Left renal pelvis (tissue), 4 donors: ENCODE measurements around the gene KCNJ18. TPM values are rescaled to one million over a fixed set of nuclear protein-coding genes. Genes with fewer than 3 reads are reported as not detected.
"Not testable (repeated sequence)": the region's sequence is repeated elsewhere in the genome, so short reads cannot be mapped to it uniquely, and the experiment has no call there.

Experiments used
- DNase-seq, 4 donors: peaks; one replicate each; pipeline ENCODE4 v3.0.0-alpha.2; 2013; ENCODE audit warnings: low read depth in 4 of 4, low spot score in 3 of 4
- polyA plus RNA-seq, 4 donors: library from polyadenylated mRNA; unstranded; fragments of 120-200 nt; gene quantifications; one replicate each; pipeline ENCODE4 v1.2.1, GENCODE V29; 2013; ENCODE audit not compliant: insufficient read length in 4 of 4

KCNJ18 gene
- polyA plus RNA-seq, 4 donors: not detected

DNA sequence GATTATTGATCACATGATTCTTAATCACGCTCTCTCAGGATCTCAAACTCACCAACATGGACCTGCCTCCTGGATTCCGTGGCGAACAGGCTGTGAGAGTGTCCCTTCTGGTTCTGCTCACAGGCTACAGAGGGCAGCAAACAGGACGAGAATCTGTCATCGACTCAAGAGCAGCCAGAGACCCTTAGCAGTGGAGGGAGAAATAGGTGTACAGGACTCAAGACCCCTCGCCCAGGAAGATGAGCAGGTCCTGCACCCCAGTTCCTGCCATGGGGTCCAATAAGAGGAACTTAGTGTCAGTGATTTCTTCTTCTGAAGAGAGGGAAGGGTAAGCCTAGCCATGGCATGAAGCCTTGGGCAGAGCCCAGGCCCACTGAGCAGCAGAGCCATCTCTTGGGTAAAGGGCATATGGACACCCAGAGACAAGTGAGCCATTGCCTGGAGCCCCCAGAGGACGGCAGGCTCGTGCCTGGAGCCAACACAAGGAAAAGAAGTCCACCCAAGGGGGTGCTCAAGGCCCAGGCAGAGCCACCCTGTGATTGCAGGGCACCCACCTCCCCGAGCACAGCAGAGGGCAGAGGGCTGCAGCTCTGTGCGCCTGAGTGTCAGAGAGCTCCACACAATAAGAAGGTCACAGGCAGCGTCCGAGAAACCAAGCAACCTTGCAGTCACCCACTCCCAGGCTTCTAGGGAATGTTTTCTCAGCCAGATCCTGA is 27.3 kb downstream of the KCNJ18 start:
- not testable (repeated sequence) for DNase-seq

DNA sequence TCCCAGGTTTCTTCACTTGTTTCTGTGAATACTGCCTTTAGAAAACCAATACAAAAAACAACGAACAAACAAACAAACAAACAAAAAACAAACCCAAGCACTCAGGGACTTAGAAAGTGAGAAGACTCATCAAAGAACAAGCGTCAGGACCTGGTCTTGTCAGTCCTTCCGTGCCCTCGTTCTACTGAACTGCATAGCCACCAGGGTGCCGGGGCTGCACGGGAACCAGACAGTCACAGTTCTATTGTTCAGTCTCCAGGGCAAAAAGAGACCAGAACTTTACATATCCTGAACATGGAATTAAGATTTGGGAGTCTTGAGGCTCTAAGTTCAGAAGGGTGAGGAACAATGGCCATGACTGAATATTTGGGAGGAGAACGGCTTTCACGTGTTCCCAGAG is 28.2 kb downstream of the KCNJ18 start:
- DNase-seq: not testable (repeated sequence)

DNA sequence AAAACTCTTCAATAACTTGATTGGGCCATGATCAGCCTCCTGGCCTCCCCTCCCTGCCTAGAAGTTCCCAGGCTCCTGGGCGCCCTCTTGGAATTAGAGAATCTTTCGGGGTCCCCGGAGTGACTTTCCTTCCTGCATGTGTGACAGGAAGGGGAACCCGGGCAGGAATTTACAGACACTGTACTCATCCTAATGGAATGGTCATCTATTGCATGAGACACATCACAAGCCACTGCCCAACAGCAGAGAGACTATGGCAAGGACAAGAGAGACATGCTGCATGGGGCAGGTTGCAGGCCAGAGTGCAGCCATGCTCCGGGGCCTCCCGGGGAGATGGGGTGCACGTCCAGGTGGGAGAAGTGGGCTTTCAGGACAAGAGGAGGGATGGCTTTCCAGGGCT is 29.9 kb downstream of the KCNJ18 start:
- DNase-seq: not testable (repeated sequence)

DNA sequence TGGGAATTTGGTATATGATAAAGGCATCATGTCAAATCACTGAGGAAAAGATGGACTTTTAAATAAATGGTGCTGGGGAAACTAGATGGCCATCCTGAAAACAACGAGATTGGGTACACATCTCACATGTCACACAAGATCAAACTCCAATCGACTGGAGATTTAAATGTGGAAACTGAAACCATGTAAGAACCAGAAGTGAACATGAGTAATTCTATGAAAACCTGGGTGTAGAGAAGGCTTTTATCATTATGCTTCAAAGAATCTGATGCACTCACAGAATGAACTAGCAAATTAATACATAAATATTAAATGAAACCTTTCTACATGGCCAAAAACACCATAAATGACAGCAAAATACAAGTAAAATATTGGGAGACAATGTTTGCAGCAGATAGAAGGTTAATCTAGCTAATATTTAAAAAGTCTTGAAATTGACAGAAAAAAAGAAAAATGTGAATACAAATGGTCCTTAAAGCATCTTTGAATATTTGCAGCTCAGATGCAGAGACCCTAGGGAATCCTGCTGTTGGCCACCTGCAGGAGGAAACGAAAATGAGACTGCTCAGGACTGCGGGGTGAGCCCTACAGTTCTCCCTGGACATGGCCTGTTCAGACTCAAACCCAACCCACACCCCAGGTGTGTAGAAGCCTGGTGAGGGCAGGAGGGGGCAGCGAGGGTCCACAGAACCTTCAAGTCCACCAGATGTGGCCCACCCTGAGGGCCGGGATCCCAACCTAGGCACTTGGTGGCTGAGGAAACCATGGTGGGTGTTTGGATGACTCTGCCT is 32.1 kb downstream of the KCNJ18 start:
- DNase-seq: not testable (repeated sequence)

DNA sequence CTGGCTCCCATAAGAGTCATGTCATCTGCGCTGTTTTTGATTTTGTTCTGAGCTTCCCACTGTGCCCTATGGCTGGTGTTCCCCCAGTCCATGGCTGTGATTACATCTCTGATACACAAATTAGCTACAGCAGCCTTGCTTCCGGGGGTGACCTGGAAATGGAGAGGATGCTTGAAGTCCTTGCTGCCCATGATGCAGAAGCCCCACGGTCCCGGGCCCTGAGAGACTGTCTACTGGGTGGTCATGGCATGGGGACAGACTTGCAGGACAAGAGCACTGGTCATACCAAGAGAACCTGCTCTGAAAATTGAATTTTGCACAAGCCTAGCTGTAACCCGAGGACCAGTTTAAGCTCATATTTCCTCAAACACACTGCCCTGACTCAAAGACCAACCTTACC is 38.8 kb downstream of the KCNJ18 start:
- not testable (repeated sequence) for DNase-seq

DNA sequence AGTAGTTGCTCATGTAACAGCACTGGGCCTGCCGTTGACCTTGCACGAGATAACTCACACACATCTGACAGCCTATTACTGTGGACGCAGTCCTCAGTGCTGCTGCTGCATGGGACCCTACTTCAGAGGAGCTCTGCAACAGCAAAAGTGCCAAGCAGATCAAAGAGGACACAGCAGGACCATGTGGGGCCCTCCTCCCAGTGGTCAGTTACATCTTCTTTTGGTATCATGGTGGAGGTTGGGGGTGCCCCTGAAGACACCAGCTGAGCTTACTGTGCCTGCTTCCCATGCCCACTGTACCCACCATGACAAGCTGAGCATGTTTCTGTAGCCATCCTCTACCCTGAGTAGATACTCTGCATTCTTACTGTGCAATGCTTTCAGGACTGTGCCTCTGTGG is 41.6 kb downstream of the KCNJ18 start:
- DNase-seq: not testable (repeated sequence)

DNA sequence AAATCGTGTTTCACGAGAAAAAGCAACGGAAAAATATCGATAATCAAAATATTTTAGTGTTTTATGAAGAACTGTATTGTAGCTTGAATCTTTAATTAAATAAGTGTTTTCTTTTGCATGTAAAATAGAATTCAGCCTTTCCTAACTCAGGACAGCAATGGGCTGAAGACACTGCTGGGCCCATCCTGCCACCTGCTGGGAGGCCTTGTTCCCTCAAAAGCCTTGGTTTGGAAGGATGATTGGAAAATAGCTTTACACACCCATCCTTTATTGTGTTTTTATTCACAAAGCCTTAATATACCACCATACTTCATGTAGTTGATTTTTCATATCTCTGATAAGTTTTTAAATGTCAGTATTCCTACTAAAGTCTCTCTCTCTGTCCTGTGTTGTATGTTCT is 43.5 kb downstream of the KCNJ18 start:
- not testable (repeated sequence) for DNase-seq

DNA sequence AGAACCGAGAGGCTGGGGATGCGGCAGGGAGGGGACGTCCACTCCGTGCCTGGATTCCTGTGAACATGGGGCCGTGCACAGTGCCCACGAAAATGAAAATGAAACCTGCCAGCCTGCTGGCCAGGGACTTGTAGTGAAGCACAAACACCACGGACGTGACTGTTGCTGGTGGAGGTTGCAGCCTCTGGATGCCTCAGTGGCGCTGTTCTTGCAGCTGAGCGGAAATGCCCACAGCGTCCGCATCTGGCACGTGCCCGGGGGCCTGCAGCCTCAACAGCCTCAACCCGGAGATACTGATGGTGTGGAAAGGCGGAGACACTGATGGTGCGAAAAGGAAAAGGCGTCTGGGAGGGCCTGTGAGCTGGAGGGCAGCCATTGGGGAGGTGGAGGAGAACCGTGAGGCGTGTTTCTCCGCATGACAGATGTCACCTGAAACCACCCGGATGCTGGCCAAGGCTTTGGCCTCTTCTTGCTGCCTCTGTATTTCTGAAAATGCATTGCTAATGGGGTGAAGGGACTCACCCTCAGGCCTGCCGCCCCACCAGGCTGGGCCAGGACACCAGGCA is 44.8 kb downstream of the KCNJ18 start:
- DNase-seq: not testable (repeated sequence)

DNA sequence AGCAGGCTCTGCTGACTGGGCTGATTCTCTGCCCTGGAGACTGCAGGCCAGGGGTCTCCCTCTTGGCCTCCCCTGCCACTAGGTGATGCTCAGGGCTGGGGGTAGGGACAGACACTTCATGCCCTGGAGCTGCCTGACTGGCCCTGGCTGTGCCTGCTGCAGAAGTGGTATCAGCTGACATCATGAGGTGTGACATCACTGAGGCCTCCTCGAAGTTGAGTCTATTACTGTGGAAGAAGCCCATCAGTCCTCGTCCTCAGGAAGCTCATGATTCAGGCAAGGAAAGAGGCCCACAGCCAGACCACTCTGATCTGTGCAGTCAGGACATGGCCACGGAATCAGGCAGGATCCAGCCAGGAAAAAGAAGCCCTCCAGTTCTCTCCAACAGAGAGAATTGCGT is 45.9 kb downstream of the KCNJ18 start:
- DNase-seq: not testable (repeated sequence)

DNA sequence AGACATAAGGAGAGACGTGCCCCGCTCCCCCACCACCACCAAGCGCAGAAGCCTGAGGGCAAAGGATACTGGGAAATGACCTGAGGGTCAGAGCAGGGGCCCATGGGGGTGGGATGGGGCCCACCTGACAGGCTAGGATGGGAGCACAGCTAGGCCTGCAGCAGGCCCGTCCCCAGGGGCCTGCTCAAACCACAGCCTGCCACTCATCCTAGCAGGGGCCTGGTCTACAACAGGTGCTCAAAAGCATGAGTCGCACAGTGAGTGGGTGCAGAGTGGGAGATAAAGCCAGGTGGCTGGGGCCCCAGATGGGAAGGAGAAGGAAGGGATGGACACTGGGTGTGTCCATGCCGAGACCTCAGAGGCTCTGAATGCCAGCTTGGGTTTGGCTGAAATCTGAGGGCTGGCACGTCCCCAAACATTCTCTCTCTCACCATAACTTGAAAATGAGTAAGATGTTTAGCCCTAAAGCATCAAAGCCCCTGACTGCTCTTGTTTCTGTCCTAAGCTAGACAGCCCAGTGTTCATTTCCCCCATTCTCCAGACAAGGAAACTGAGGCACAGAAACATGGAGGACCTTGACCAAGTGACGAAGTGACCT is 46.7 kb downstream of the KCNJ18 start:
- DNase-seq: not testable (repeated sequence)

DNA sequence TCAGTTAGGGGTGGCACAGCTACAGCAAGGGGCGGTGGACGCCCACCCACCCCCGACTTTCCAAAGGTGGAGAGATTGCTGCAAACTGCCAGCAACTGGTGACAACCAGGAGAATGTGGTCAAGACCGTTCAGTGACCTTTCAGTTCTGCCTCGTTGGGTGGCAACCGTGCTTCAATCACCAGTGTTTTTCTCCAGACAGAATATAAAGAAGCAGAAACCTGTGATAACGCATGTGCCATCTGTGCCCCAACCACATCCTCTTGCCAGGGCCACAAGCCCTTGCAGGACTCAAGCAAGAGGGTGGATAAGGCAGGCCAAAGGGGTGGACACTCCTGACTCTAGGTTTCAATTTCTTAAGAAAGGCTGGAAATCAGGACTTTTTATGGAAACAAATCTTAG is 47.2 kb downstream of the KCNJ18 start:
- DNase-seq: not testable (repeated sequence)

DNA sequence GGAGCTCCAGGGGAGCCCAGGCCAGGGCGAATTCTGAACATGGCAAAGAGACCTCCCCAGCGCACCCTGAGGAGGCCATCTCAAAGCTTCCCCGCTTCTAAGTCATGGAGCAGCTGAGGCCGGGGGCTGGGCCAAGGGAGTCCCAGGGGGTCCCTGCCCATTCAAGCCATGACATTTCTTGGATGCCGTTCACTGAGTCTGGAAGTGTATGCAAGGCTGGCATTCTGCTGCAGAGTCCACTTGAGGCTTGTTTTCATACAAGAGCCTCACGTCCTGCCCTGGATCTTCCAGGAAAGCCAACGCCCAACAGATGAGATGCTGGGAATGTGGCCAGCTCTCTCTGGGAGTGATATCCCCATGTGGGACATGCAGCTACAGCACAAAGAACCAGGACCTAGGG is 48.5 kb downstream of the KCNJ18 start:
- not testable (repeated sequence) for DNase-seq

DNA sequence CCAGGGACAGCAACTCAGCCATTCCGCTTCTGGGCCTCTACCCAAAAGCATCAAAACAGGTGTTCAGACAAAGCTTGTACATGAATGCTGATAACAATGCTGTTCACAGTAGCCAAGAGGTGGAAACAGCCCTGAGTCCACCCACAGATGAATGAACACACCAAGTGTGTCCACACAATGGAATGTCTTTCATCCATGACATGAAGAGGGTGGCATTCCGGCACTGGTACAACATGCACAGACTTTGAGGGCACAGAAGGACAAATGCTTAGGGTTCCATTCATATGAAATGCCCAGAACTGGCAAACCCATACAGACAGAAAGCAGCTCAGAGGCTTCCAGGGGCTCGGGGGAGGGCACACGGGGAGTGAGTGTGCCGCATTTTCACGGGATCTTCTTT is 49.2 kb downstream of the KCNJ18 start:
- DNase-seq: not testable (repeated sequence)

DNA sequence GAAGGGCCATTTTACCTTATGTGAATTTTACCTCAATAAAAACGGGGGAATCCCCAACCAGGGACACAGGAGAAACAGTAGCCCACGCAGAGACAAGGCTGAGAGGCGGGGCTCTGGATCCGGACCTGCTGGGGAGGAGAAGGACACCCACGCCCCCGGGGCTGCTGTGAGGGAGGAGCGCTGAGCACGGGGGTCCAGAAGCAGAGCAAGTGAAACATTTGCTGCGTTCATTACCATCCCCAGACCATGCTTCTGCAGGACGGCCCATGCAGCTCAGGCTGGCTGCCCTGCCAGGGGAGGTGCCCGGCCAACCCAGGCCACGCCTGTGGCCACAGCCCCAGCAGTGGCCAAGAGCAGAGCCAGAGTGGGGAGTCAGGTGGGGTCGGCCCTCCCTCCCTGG is 50.0 kb downstream of the KCNJ18 start:
- no peak for DNase-seq

DNA sequence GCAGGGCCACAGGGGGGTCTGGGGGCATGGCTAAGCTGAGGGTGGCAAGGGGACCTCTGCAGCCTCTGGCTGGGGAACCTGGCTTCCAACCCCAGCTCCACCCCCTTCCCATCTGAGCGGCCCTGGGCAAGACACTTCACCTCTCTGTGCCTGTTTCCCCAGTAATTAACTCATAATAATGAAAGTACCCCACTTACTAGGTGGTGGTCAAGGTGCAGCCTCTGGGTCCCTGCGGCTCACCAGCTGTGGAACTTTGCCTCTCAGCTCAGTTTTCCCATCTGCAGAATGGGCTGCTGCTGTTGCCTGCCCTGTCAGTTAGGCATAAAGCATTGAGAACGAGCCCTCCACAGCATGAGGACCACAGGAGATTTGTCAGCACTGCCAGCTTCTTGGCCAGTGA is 51.8 kb downstream of the KCNJ18 start:
- not testable (repeated sequence) for DNase-seq

DNA sequence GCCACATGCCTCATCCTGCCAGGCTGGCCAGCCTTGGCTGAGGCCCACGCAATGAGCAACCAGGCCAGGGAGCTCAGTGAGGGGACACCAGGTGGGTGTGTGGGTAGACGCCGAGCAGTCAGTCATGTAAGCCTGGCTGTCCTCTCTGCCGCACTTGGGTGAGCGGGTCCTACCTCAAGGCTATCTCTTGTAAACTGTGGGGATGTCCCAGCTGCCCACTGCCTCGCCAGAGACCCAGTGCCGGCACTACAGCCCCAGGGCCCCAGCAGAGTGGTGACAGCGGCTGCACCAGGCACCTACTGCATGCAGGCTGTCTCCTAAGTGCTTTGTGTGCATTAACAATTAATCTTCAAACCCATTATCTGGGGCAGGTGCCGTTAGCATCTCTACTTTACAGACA is 52.3 kb downstream of the KCNJ18 start:
- DNase-seq: not testable (repeated sequence)

DNA sequence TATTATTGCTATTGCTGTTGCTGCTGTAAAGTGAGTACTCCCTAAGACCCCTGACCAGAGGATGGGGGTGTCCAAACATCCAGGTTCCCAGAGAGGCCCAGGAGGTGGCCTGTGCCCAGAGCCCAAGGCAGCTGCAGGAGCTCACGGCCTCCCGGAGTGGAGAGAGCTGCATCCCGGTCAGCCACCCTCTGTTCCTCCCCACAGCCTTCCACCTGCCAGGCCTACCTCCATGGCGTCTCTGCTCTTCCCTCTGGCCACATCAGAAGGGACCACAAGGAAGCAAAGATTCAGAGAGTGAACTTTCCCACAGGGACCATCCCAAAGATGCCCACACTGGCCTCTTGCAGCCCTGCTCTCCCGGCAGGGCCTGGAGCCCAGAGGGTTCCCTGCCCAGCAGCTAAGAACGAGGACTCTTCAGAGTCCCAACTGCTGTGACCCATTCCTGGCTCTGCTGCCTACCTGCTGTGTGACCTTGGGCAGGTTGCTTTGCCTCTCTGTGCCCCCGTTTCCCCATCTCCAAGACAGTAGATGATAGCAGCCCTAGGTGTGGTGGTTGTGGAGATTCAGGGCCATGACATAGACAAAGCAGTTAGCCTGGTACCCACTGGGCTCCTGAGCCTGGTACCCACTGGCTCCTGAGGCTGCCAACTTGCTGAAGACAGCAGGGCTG is 53.2 kb downstream of the KCNJ18 start:
- DNase-seq: not testable (repeated sequence)

DNA sequence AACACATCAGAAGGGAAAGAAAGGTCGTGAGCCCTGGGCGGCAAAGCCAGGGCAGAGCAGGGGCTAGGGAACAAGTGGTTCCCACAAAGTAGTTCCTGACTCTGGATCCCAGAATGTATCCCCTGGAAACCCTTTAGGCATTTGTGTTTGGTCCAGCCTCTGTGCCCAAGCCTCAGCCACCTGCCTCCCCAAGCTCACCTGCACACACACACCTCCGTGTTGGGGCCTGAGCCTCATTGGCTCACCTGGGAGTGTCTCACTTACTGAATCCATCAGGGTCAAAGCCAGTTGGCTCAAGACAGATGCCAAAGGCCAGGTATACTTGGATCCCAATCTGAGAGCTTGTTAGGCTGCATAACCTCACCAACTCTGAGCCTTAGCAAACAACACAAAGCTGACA is 54.1 kb downstream of the KCNJ18 start:
- DNase-seq: not testable (repeated sequence)

DNA sequence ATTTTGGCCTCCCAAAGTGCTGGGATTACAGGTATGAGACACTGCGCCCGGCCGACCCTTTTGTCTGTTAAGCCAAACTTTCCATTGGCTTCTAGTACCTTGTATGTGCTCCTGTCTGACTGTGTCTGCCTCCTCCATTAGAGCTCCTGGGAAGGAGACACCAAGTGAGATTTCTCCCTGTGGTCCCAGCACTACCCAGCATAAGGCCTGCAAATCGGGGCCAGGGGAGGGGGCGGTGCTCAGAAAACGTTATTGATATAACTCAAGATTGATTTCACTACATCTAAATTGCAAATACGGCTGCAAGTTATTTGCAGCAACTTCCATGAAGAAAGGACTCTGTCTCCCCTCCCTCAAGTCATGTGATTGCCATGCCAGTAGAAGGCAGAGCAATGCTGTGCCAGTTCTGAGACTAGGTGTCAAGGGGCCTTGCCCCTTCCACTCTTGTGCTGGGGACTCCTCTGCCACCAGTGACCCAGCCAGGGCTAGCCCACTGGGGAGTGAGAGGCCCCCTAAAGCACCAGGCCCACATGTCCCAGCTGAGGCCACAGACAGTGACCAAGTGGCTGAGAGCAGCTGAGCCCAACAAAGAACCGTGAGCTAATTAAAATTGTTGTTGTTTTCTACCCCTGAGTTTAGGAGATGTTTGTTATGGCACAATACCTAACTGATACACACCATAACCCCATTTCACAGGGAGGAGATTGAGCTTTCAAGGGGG is 55.0 kb downstream of the KCNJ18 start:
- not testable (repeated sequence) for DNase-seq

DNA sequence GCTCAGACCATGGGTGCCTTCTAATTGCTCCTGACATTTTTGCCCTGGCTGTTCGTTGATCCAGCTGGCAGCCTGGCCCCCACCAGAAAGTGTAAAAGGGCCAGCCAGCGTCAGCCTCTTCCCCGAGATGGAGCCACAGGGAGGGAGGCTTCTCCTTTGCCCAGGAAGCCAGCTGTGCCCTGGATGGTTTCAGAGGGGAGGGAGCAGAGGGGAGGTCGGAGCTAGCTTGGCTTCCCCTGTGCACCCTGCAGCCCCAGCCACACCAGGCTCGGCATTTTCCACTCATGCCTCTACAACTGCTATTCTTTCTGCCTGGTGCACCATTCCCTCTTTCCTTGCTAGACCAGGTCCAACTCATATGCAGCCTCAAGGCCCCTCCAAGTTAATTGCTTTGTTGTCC is 56.4 kb downstream of the KCNJ18 start:
- DNase-seq: not testable (repeated sequence)
